H9 (cell line): ENCODE data around the gene SMARCD3. TPM values are rescaled to one million over a fixed set of nuclear protein-coding genes. Genes with fewer than 3 reads are reported as not detected.

Source experiments
- DNase-seq: peaks from one replicate; pipeline ENCODE4 v3.0.0-alpha.2; 2017
- H2AFZ ChIP-seq: one replicate; pipeline ENCODE4 v1.6.1; 2013; ENCODE audit warnings: mild to moderate bottlenecking, low read length, control low read depth, moderate library complexity
- H2AK5ac ChIP-seq: 2 replicates; pipeline ENCODE4 v1.6.1; 2013; ENCODE audit warnings: low read length, control low read depth, mixed read lengths; ENCODE audit not compliant: insufficient read length
- H2BK120ac ChIP-seq: one replicate; pipeline ENCODE4 v1.6.1; 2013; ENCODE audit warnings: low read depth, mild to moderate bottlenecking, low read length, control low read depth, inconsistent platforms; ENCODE audit not compliant: poor library complexity, severe bottlenecking
- H2BK12ac ChIP-seq: 2 replicates; pipeline ENCODE4 v1.6.1; 2013; ENCODE audit warnings: low read length, control low read depth, mixed read lengths, low read depth; ENCODE audit not compliant: insufficient read length
- H2BK15ac ChIP-seq: 2 replicates; pipeline ENCODE4 v1.6.1; 2013; ENCODE audit warnings: low read depth, low read length, control low read depth
- H2BK20ac ChIP-seq: one replicate; pipeline ENCODE4 v1.6.1; 2013; ENCODE audit warnings: low read depth, mild to moderate bottlenecking, low read length, control low read depth, inconsistent platforms; ENCODE audit not compliant: poor library complexity, severe bottlenecking
- H2BK5ac ChIP-seq: 2 replicates; pipeline ENCODE4 v1.6.1; 2013; ENCODE audit warnings: low read length, control low read depth, mixed read lengths; ENCODE audit not compliant: insufficient read length
- H3K14ac ChIP-seq: 2 replicates; pipeline ENCODE4 v1.6.1; 2013; ENCODE audit warnings: low read length, control low read depth; ENCODE audit not compliant: insufficient read depth
- H3K18ac ChIP-seq: 2 replicates; pipeline ENCODE4 v1.6.1; 2013; ENCODE audit warnings: low read depth, mild to moderate bottlenecking, mixed read lengths, low read length, control low read depth; ENCODE audit not compliant: insufficient read length
- H3K23ac ChIP-seq: 2 replicates; pipeline ENCODE4 v1.6.1; 2013; ENCODE audit warnings: low read length, control low read depth, mixed read lengths, low read depth; ENCODE audit not compliant: insufficient read length
- H3K23me2 ChIP-seq: 2 replicates; pipeline ENCODE4 v1.6.1; 2013; ENCODE audit warnings: low read depth, mild to moderate bottlenecking, mixed read lengths, low read length, control low read depth; ENCODE audit not compliant: insufficient read length, poor library complexity, severe bottlenecking
- H3K27ac ChIP-seq: 2 replicates; pipeline ENCODE4 v1.5.1; 2013; ENCODE audit warnings: low read length, control low read depth, mixed read lengths, low read depth; ENCODE audit not compliant: insufficient read length
- H3K27me3 ChIP-seq: 2 replicates; pipeline ENCODE4 v1.6.1; 2013; ENCODE audit warnings: low read length, control low read depth, inconsistent platforms; ENCODE audit not compliant: insufficient read depth
- H3K4ac ChIP-seq: 2 replicates; pipeline ENCODE4 v1.6.1; 2013; ENCODE audit warnings: low read depth, mild to moderate bottlenecking, control low read depth, inconsistent platforms, low read length, moderate library complexity
- H3K4me1 ChIP-seq: 2 replicates; pipeline ENCODE4 v1.6.1; 2013; ENCODE audit warnings: low read length, control low read depth, inconsistent platforms; ENCODE audit not compliant: insufficient read depth
- H3K4me2 ChIP-seq: 2 replicates; pipeline ENCODE4 v1.6.1; 2013; ENCODE audit warnings: low read length, control low read depth, mixed read lengths; ENCODE audit not compliant: insufficient read length, insufficient read depth
- H3K56ac ChIP-seq: 2 replicates; pipeline ENCODE4 v1.6.1; 2013; ENCODE audit warnings: low read depth, mild to moderate bottlenecking, mixed read lengths, low read length, control low read depth; ENCODE audit not compliant: insufficient read length
- H3K79me1 ChIP-seq: 2 replicates; pipeline ENCODE4 v1.6.1; 2013; ENCODE audit warnings: low read depth, mild to moderate bottlenecking, moderate library complexity, low read length, control low read depth, inconsistent platforms; ENCODE audit not compliant: insufficient read depth, poor library complexity, severe bottlenecking
- H3K79me2 ChIP-seq: 2 replicates; pipeline ENCODE4 v1.6.1; 2013; ENCODE audit warnings: low read length, control low read depth, inconsistent platforms; ENCODE audit not compliant: insufficient read depth
- H3K9ac ChIP-seq: 2 replicates; pipeline ENCODE4 v1.6.1; 2013; ENCODE audit warnings: low read length, control low read depth, mixed read lengths; ENCODE audit not compliant: insufficient read length; ENCODE audit errors: extremely low read depth
- H3K9me3 ChIP-seq: one replicate; pipeline ENCODE4 v1.6.1; 2013; ENCODE audit warnings: low read depth, low read length, inconsistent platforms; ENCODE audit not compliant: control insufficient read depth
- H3T11ph ChIP-seq: one replicate; pipeline ENCODE4 v1.6.1; 2013; ENCODE audit warnings: mild to moderate bottlenecking, low read length, control low read depth, inconsistent platforms
- H4K20me1 ChIP-seq: one replicate; pipeline ENCODE4 v1.6.1; 2013; ENCODE audit not compliant: control insufficient read depth, insufficient read length, insufficient read depth
- H4K5ac ChIP-seq: 2 replicates; pipeline ENCODE4 v1.6.1; 2013; ENCODE audit warnings: low read depth, mild to moderate bottlenecking, mixed read lengths, low read length, control low read depth; ENCODE audit not compliant: insufficient read length
- H4K8ac ChIP-seq: replicated peaks from 2 replicates; pipeline ENCODE4 v1.6.1; 2013; ENCODE audit warnings: low read length, control low read depth, mixed read lengths, low read depth; ENCODE audit not compliant: insufficient read length
- H4K91ac ChIP-seq: 2 replicates; pipeline ENCODE4 v1.6.1; 2013; ENCODE audit warnings: low read depth, mild to moderate bottlenecking, moderate library complexity, mixed read lengths, low read length, control low read depth; ENCODE audit not compliant: insufficient read length
- H3K27ac Mint-ChIP-seq, 3 experiments: 2 replicates in 2 of 3; 3 replicates in 1 of 3; pipeline ENCODE4 v1.8.0; 2020 to 2021; ENCODE audit warnings: mixed read lengths in 3 of 3, mild to moderate bottlenecking in 1 of 3, moderate library complexity in 1 of 3
- H3K27me3 Mint-ChIP-seq: 2 replicates; pipeline ENCODE4 v1.8.0; 2021; ENCODE audit warnings: low read depth, mild to moderate bottlenecking, moderate library complexity, mixed read lengths
- H3K36me3 Mint-ChIP-seq, 3 experiments: 2 replicates in 2 of 3; 3 replicates in 1 of 3; pipeline ENCODE4 v1.8.0; 2020 to 2021; ENCODE audit warnings: low read depth in 3 of 3, mixed read lengths in 3 of 3; ENCODE audit not compliant: insufficient read depth in 1 of 3
- H3K4me1 Mint-ChIP-seq, 2 experiments: 2 replicates each; pipeline ENCODE4 v1.8.0; 2020; ENCODE audit warnings: mixed read lengths in 2 of 2
- H3K4me3 Mint-ChIP-seq, 2 experiments: 2 replicates in 1 of 2; 3 replicates in 1 of 2; pipeline ENCODE4 v1.8.0; 2020 to 2021; ENCODE audit warnings: mild to moderate bottlenecking in 2 of 2, mixed read lengths in 2 of 2, moderate library complexity in 1 of 2
- H3K9me3 Mint-ChIP-seq, 2 experiments: 2 replicates in 1 of 2; 3 replicates in 1 of 2; pipeline ENCODE4 v1.8.0; 2020; ENCODE audit warnings: mild to moderate bottlenecking in 2 of 2, mixed read lengths in 2 of 2, moderate library complexity in 1 of 2
- CTCF ChIP-seq: fragments of 200-600 bp; sonication (generic); conservative IDR thresholded peaks from 3 replicates; pipeline ENCODE4 v1.8.0; 2021; ENCODE audit warnings: antibody characterized with exemption, mild to moderate bottlenecking
- WGBS: extraction: QIAGEN DNeasy Blood & Tissue Kit; methylation state at CpG from one replicate; pipeline ENCODE4 v1.1.7; 2013; ENCODE audit warnings: missing lambda C conversion rate, low lambda C conversion rate, mixed read lengths; ENCODE audit not compliant: insufficient read length; ENCODE audit errors: extremely low coverage; 5-methylcytosine and 5-hydroxymethylcytosine counted together
- total RNA-seq: library from RNA; stranded (reverse); gene quantifications from 2 replicates; pipeline ENCODE4 v1.2.1, GENCODE V29; 2021

Gene SMARCD3
- total RNA-seq, 1 experiment from 2014 or later, result 5.0 TPM

DNA sequence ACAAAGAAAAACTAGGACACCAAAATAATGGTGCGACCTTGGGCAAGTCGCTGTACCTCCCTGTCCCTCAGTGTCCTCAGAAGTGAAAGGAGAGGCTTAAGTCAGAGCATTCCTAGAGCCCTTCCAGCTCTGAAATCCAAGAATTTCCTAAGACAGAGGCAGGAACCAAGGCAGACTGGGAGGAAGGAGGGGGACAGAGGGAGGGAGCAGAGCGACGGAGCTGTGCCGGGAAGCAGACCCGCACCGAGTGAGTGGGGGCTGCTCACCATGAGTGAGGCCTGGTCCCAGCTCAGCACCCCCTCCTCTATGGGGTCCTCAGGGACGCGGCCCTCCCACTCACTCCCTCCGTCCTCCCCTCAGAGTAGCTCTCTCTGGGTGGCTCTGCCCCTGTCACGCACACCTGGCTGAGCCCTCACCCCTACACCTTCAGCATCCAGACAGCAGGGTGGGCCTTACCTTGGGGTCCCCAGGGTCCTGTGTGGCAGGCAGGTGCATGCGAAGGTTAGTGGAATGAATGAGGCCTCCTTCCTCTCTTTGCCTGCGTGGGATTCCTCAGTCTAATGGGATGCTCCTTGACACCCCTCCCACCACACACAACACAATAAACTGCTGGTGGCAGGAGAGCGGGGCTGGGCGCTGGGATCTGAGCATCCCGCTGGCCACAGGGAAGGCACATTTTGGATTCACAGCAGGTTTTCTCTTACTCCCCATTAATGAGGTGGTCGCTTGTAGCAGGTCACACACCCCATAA lies 4.6 kb upstream of the SMARCD3 start:
- no peak for DNase-seq

More for the DNA sequence above, 4.6 kb upstream of the SMARCD3 start:
- H3K27me3 Mint-ChIP-seq, result peaks cover 86% of the 10 kb centered on the region
- Histone ChIP-seq H4K5ac (no peak overlapping the region), H2BK20ac (no peak overlapping the region), H3K79me1 (no peaks in the 10 kb centered on the region), H3K9me3 (no peaks in the 10 kb centered on the region), H4K20me1 (no peaks in the 10 kb centered on the region), H3K27ac (no peak overlapping the region), H3K79me2 (no peaks in the 10 kb centered on the region), H2BK15ac (no peak overlapping the region), H2AK5ac (no peak overlapping the region), H3K9ac (no peak overlapping the region), H3K4me1 (peaks cover 7% of the 10 kb centered on the region; the same call in 1 of the 2 replicates), H4K91ac (no peak overlapping the region), H3K18ac (peak overlapping the region; percentile 39), H3K27me3 (peaks cover 13% of the 10 kb centered on the region; the same call in 1 of the 2 replicates), H2AFZ (no peak overlapping the region), H2BK12ac (no peak overlapping the region), H3K23me2 (peaks cover 22% of the 10 kb centered on the region), H3K56ac (no peak overlapping the region), H3T11ph (no peak overlapping the region), H4K8ac (no peak overlapping the region), H3K14ac (no peak overlapping the region), H3K4ac (no peak overlapping the region), H3K23ac (no peak overlapping the region), H3K4me2 (peak overlapping the region; percentile 71), H2BK5ac (no peak overlapping the region), H2BK120ac (no peak overlapping the region)
- peak overlapping the region; percentile 72 to 85 for H3K4me3 Mint-ChIP-seq
- no peak overlapping the region for H3K27ac Mint-ChIP-seq
- WGBS, result no CpG with 5 or more reads among the region's 17 CpGs
- H3K4me1 Mint-ChIP-seq, result peaks cover 33 to 51% of the 10 kb centered on the region in 2 experiments
- TF ChIP-seq CTCF, result no peak
- no peaks in the 10 kb centered on the region; a peak in 1 of 5 replicates for H3K9me3 Mint-ChIP-seq
- H3K36me3 Mint-ChIP-seq, result no peaks in the 10 kb centered on the region; a peak in 1 of 7 replicates
